ENCODE results near the gene SOX5.

DNA sequence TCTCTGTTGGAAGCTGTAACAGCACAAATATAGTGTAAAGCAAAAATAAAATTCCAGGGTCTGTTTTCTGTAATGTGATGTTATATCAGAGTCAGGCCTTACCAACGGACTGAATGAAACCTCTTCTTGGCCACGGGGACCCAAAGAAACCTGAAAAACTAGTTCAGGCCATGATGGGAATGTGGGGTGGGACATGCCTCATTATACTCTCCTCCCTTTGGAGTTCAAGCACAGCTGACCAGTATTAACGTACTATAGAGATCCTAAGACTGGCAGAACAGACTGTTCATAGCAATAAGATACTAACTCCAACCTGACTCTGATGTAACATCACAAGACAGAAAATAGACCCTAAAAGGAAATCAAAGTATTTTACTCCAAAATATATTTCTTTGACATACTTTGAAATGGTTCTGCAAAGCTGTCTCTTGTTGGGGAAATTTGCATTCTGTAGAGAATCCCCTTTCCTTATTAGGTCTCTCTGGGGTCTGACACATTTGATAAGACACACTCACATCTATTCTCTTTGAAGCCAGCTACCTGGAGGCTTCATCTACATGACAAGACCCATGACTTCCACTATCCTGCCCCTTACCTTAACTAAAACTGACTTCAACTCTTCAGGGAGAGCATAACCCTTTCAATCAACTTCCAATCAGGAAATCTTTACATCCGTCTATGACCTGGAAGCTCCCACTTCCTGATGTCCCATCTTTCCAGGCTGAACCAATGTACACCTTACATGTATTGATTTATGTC is 444.6 kb downstream of the SOX5 start:
- TF ChIP-seq, protein P1, sequence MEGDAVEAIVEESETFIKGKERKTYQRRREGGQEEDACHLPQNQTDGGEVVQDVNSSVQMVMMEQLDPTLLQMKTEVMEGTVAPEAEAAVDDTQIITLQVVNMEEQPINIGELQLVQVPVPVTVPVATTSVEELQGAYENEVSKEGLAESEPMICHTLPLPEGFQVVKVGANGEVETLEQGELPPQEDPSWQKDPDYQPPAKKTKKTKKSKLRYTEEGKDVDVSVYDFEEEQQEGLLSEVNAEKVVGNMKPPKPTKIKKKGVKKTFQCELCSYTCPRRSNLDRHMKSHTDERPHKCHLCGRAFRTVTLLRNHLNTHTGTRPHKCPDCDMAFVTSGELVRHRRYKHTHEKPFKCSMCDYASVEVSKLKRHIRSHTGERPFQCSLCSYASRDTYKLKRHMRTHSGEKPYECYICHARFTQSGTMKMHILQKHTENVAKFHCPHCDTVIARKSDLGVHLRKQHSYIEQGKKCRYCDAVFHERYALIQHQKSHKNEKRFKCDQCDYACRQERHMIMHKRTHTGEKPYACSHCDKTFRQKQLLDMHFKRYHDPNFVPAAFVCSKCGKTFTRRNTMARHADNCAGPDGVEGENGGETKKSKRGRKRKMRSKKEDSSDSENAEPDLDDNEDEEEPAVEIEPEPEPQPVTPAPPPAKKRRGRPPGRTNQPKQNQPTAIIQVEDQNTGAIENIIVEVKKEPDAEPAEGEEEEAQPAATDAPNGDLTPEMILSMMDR (IDR thresholded peaks at IDR 0.05) = no peak
- TF ChIP-seq POLR2AphosphoS5 (IDR thresholded peaks at IDR 0.05) = no peak
- TF ChIP-seq POLR2A (IDR thresholded peaks at IDR 0.05) = no peak

Data from breast epithelium (tissue), 3 donors.